Mesendoderm (in vitro differentiated cells): ENCODE measurements around the gene LRRC4C.

Experiments
- DNase-seq: peaks from one replicate; pipeline ENCODE4 v3.0.0; 2013
- H2AK5ac ChIP-seq: 2 replicates; pipeline ENCODE4 v1.6.1; 2013; ENCODE audit warnings: low read length, inconsistent platforms
- H2BK120ac ChIP-seq: 2 replicates; pipeline ENCODE4 v1.6.1; 2013; ENCODE audit warnings: low read depth, mild to moderate bottlenecking, low read length, moderate library complexity, mixed read lengths
- H2BK15ac ChIP-seq: replicated peaks from 2 replicates; pipeline ENCODE4 v1.6.1; 2013; ENCODE audit warnings: low read depth, mild to moderate bottlenecking, moderate library complexity
- H2BK5ac ChIP-seq: 2 replicates; pipeline ENCODE4 v1.6.1; 2013; ENCODE audit warnings: low read length, inconsistent platforms
- H3K18ac ChIP-seq: 2 replicates; pipeline ENCODE4 v1.6.1; 2013; ENCODE audit warnings: mild to moderate bottlenecking, low read length, mixed read lengths
- H3K23ac ChIP-seq: one replicate; pipeline ENCODE4 v1.6.1; 2013; ENCODE audit warnings: low read length
- H3K27ac ChIP-seq: 2 replicates; pipeline ENCODE4 v1.5.1; 2013; ENCODE audit warnings: low read depth, mild to moderate bottlenecking, inconsistent platforms, low read length, moderate library complexity
- H3K27me3 ChIP-seq: 2 replicates; pipeline ENCODE4 v1.6.1; 2013; ENCODE audit warnings: low read length, control low read depth, mild to moderate bottlenecking, inconsistent platforms; ENCODE audit not compliant: insufficient read depth, poor library complexity
- H3K36me3 ChIP-seq: 2 replicates; pipeline ENCODE4 v1.6.1; 2013; ENCODE audit warnings: low read length, inconsistent platforms; ENCODE audit not compliant: control insufficient read depth, insufficient read depth
- H3K4ac ChIP-seq: one replicate; pipeline ENCODE4 v1.6.1; 2013; ENCODE audit warnings: low read depth, mild to moderate bottlenecking, low read length, moderate library complexity
- H3K4me1 ChIP-seq: 2 replicates; pipeline ENCODE4 v1.6.1; 2013; ENCODE audit warnings: low read depth, low read length, inconsistent platforms; ENCODE audit not compliant: control insufficient read depth
- H3K4me2 ChIP-seq: 2 replicates; pipeline ENCODE4 v1.6.1; 2013; ENCODE audit warnings: low read length
- H3K4me3 ChIP-seq: 2 replicates; pipeline ENCODE4 v1.5.1; 2013; ENCODE audit warnings: mild to moderate bottlenecking, low read length
- H3K56ac ChIP-seq: one replicate; pipeline ENCODE4 v1.6.1; 2013; ENCODE audit warnings: low read length
- H3K79me1 ChIP-seq: 2 replicates; pipeline ENCODE4 v1.6.1; 2013; ENCODE audit warnings: low read length, inconsistent platforms
- H3K79me2 ChIP-seq: 2 replicates; pipeline ENCODE4 v1.6.1; 2013; ENCODE audit warnings: mild to moderate bottlenecking, low read length; ENCODE audit not compliant: control insufficient read depth, insufficient read depth
- H3K9ac ChIP-seq: 2 replicates; pipeline ENCODE4 v1.6.1; 2013; ENCODE audit warnings: low read length, inconsistent platforms
- H4K5ac ChIP-seq: one replicate; pipeline ENCODE4 v1.6.1; 2013; ENCODE audit warnings: low read length
- H4K8ac ChIP-seq: one replicate; pipeline ENCODE4 v1.6.1; 2013; ENCODE audit warnings: low read depth, mild to moderate bottlenecking, control low read depth, low read length, moderate library complexity
- WGBS: extraction: QIAGEN DNeasy Blood & Tissue Kit; methylation state at CpG from one replicate; pipeline ENCODE4 v1.1.7; 2013; ENCODE audit warnings: low lambda C conversion rate, missing lambda C conversion rate; ENCODE audit not compliant: insufficient coverage; ENCODE audit errors: extremely low coverage; 5-methylcytosine and 5-hydroxymethylcytosine counted together

Gene LRRC4C

DNA sequence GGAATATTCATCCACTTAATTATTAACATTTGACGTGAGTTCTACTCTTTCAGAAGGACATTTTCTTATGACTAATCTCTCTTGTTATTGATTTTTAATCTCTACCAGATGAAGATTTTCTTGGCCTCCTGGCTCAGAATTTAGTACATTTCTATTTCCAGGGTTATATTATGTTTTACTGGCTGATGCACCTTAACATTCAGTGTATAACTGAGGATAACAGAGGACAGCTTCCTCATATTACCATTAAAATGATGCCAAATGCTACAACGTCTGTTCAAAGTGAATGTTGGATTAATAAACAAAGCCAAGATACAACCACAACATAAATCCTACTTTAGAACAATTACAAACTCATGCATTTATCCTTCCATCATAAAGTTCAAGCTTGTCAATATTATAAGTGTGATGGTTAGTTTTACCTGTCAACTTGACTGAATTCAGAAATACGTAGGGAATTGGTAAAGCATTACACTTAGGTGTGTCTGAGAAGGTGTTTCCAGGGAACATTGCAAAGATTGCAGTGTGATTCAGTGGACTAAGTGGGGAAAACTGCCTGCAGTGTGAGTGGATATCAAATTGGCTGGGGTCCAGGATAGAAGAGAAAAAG, 485.2 kb downstream of the LRRC4C start:
- Histone ChIP-seq H3K4me1 (no peaks in the 10 kb centered on the region), H2AK5ac (no peak overlapping the region), H3K4me2 (no peak overlapping the region), H3K36me3 (no peaks in the 10 kb centered on the region), H3K56ac (no peak overlapping the region), H3K4ac (no peak overlapping the region), H3K18ac (no peak overlapping the region), H4K8ac (no peak overlapping the region), H3K9ac (no peak overlapping the region), H3K79me2 (no peaks in the 10 kb centered on the region), H3K4me3 (no peak overlapping the region), H2BK120ac (no peak overlapping the region), H3K79me1 (no peaks in the 10 kb centered on the region), H3K27ac (no peak overlapping the region), H4K5ac (no peak overlapping the region), H3K27me3 (no peaks in the 10 kb centered on the region), H2BK15ac (no peak overlapping the region), H3K23ac (no peak overlapping the region), H2BK5ac (no peak overlapping the region)
- no peak for DNase-seq
- no CpG with 5 or more reads among the region's 3 CpGs for WGBS

- H3K4me1 ChIP-seq: no peaks in the 10 kb centered on the region
- H3K18ac ChIP-seq: no peak overlapping the region
- H3K23ac ChIP-seq: no peak overlapping the region
- no peak overlapping the region for H2AK5ac ChIP-seq
- no peak overlapping the region for H2BK15ac ChIP-seq
- no peak overlapping the region for H3K4me3 ChIP-seq
- H3K4me2 ChIP-seq: no peak overlapping the region
- no peak overlapping the region for H3K27ac ChIP-seq
- H4K5ac ChIP-seq: no peak overlapping the region
- DNase-seq: no peak
- no peak overlapping the region for H3K56ac ChIP-seq
- H4K8ac ChIP-seq: no peak overlapping the region
- no peaks in the 10 kb centered on the region for H3K79me2 ChIP-seq
- H3K79me1 ChIP-seq: no peaks in the 10 kb centered on the region
- no peaks in the 10 kb centered on the region for H3K36me3 ChIP-seq
- no peak overlapping the region for H3K9ac ChIP-seq
- H2BK120ac ChIP-seq: no peak overlapping the region
- H3K4ac ChIP-seq: no peak overlapping the region
- H2BK5ac ChIP-seq: no peak overlapping the region
- no peaks in the 10 kb centered on the region for H3K27me3 ChIP-seq
Measured at GRCh38 chr11:40958707-40959106, 500.7 kb downstream of the LRRC4C start.

- no peaks in the 10 kb centered on the region for H3K79me2 ChIP-seq
- WGBS: no CpG with 5 or more reads among the region's 1 CpG
- H2BK120ac ChIP-seq: no peak overlapping the region
- no peak overlapping the region for H3K18ac ChIP-seq
- H3K4me1 ChIP-seq: no peaks in the 10 kb centered on the region
- no peaks in the 10 kb centered on the region for H3K27me3 ChIP-seq
- no peak overlapping the region for H3K4ac ChIP-seq
- H3K56ac ChIP-seq: no peak overlapping the region
- no peak overlapping the region for H2AK5ac ChIP-seq
- no peak overlapping the region for H2BK5ac ChIP-seq
- H3K9ac ChIP-seq: no peak overlapping the region
- H3K36me3 ChIP-seq: no peaks in the 10 kb centered on the region
- DNase-seq: no peak
- no peak overlapping the region for H2BK15ac ChIP-seq
- no peaks in the 10 kb centered on the region for H3K79me1 ChIP-seq
- H4K8ac ChIP-seq: no peak overlapping the region
- no peak overlapping the region for H3K4me2 ChIP-seq
- H4K5ac ChIP-seq: no peak overlapping the region
- H3K23ac ChIP-seq: no peak overlapping the region
- no peak overlapping the region for H3K27ac ChIP-seq
- no peak overlapping the region for H3K4me3 ChIP-seq
Measured at GRCh38 chr11:40952479-40952878, 507.0 kb downstream of the LRRC4C start.

GRCh38 chr11:40938002-40938401, 521.5 kb downstream of the LRRC4C start:
- WGBS: no CpG with 5 or more reads among the region's 4 CpGs
- Histone ChIP-seq H3K36me3 (no peaks in the 10 kb centered on the region), H3K27ac (no peak overlapping the region)

DNA sequence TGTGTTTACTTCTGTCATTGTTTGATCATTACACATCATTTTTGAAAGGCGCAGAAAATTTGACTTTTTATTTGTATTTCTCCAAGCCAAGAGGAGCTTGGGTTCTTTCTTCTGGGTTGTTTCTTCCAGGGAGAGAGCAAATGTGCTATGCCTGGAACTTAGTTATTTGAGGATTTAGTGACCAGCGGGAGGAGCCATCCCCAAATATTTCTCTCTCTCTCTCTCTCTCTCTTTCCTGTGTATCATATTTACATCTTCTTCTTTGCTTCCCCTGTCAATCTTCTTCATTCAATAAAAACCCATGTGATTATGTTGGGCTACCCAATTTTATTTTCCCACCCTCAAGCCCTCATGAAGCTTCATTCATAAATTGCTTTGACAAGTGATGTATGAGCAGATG, 534.5 kb downstream of the LRRC4C start:
- no peak overlapping the region for H3K4me3 ChIP-seq
- H3K9ac ChIP-seq: no peak overlapping the region
- no peak overlapping the region for H3K4me2 ChIP-seq
- H3K79me2 ChIP-seq: no peaks in the 10 kb centered on the region
- no peak overlapping the region for H4K5ac ChIP-seq
- no peak overlapping the region for H2BK120ac ChIP-seq
- no peaks in the 10 kb centered on the region for H3K4me1 ChIP-seq
- no peak overlapping the region for H4K8ac ChIP-seq
- no peak overlapping the region for H3K27ac ChIP-seq
- H2BK5ac ChIP-seq: no peak overlapping the region
- no peaks in the 10 kb centered on the region for H3K27me3 ChIP-seq
- DNase-seq: peak; percentile 18
- WGBS: no CpG with 5 or more reads among the region's 2 CpGs
- H3K23ac ChIP-seq: no peak overlapping the region
- H2AK5ac ChIP-seq: no peak overlapping the region
- no peaks in the 10 kb centered on the region for H3K36me3 ChIP-seq
- no peak overlapping the region for H3K56ac ChIP-seq
- no peak overlapping the region for H3K18ac ChIP-seq
- no peak overlapping the region for H3K4ac ChIP-seq
- no peak overlapping the region for H2BK15ac ChIP-seq
- no peaks in the 10 kb centered on the region for H3K79me1 ChIP-seq

More at GRCh38 chr11:40938002-40938401, 521.5 kb downstream of the LRRC4C start:
- no peak overlapping the region for H3K18ac ChIP-seq
- no peak overlapping the region for H2AK5ac ChIP-seq
- H3K4me2 ChIP-seq: no peak overlapping the region
- no peaks in the 10 kb centered on the region for H3K79me2 ChIP-seq
- no peak overlapping the region for H2BK120ac ChIP-seq
- no peaks in the 10 kb centered on the region for H3K79me1 ChIP-seq
- H3K23ac ChIP-seq: no peak overlapping the region
- no peak overlapping the region for H4K8ac ChIP-seq
- no peaks in the 10 kb centered on the region for H3K4me1 ChIP-seq
- H3K9ac ChIP-seq: no peak overlapping the region
- H3K4me3 ChIP-seq: no peak overlapping the region
- H2BK5ac ChIP-seq: no peak overlapping the region
- H3K56ac ChIP-seq: no peak overlapping the region
- no peak overlapping the region for H3K4ac ChIP-seq
- no peak overlapping the region for H2BK15ac ChIP-seq
- no peak overlapping the region for H4K5ac ChIP-seq
- no peaks in the 10 kb centered on the region for H3K27me3 ChIP-seq
- no peak for DNase-seq

GRCh38 chr11:40921246-40921645, 538.2 kb downstream of the LRRC4C start:
- Histone ChIP-seq H3K27me3 (no peaks in the 10 kb centered on the region), H2BK5ac (no peak overlapping the region), H4K8ac (no peak overlapping the region), H3K18ac (no peak overlapping the region), H3K27ac (no peak overlapping the region), H3K4me1 (no peaks in the 10 kb centered on the region), H3K79me2 (no peaks in the 10 kb centered on the region), H3K9ac (no peak overlapping the region), H3K4me2 (no peak overlapping the region), H2BK120ac (no peak overlapping the region), H4K5ac (no peak overlapping the region), H2AK5ac (no peak overlapping the region), H3K23ac (no peak overlapping the region), H3K36me3 (no peaks in the 10 kb centered on the region), H3K79me1 (no peaks in the 10 kb centered on the region), H3K4ac (no peak overlapping the region), H3K4me3 (no peak overlapping the region), H3K56ac (no peak overlapping the region), H2BK15ac (no peak overlapping the region)
- DNase-seq: no peak
